ENCODE results near the gene STRN4.

- TF ChIP-seq, protein P1, sequence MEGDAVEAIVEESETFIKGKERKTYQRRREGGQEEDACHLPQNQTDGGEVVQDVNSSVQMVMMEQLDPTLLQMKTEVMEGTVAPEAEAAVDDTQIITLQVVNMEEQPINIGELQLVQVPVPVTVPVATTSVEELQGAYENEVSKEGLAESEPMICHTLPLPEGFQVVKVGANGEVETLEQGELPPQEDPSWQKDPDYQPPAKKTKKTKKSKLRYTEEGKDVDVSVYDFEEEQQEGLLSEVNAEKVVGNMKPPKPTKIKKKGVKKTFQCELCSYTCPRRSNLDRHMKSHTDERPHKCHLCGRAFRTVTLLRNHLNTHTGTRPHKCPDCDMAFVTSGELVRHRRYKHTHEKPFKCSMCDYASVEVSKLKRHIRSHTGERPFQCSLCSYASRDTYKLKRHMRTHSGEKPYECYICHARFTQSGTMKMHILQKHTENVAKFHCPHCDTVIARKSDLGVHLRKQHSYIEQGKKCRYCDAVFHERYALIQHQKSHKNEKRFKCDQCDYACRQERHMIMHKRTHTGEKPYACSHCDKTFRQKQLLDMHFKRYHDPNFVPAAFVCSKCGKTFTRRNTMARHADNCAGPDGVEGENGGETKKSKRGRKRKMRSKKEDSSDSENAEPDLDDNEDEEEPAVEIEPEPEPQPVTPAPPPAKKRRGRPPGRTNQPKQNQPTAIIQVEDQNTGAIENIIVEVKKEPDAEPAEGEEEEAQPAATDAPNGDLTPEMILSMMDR (IDR thresholded peaks at IDR 0.05) = no peak
- no peak for TF ChIP-seq POLR2AphosphoS5 (IDR thresholded peaks at IDR 0.05; ENCODE audit: low read depth, low read length)
- TF ChIP-seq, protein P2, sequence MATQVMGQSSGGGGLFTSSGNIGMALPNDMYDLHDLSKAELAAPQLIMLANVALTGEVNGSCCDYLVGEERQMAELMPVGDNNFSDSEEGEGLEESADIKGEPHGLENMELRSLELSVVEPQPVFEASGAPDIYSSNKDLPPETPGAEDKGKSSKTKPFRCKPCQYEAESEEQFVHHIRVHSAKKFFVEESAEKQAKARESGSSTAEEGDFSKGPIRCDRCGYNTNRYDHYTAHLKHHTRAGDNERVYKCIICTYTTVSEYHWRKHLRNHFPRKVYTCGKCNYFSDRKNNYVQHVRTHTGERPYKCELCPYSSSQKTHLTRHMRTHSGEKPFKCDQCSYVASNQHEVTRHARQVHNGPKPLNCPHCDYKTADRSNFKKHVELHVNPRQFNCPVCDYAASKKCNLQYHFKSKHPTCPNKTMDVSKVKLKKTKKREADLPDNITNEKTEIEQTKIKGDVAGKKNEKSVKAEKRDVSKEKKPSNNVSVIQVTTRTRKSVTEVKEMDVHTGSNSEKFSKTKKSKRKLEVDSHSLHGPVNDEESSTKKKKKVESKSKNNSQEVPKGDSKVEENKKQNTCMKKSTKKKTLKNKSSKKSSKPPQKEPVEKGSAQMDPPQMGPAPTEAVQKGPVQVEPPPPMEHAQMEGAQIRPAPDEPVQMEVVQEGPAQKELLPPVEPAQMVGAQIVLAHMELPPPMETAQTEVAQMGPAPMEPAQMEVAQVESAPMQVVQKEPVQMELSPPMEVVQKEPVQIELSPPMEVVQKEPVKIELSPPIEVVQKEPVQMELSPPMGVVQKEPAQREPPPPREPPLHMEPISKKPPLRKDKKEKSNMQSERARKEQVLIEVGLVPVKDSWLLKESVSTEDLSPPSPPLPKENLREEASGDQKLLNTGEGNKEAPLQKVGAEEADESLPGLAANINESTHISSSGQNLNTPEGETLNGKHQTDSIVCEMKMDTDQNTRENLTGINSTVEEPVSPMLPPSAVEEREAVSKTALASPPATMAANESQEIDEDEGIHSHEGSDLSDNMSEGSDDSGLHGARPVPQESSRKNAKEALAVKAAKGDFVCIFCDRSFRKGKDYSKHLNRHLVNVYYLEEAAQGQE (IDR thresholded peaks at IDR 0.05; ENCODE audit: insufficient read depth in 1 of 2, low read depth in 2 of 2, low read length in 1 of 2) = no peak
- TF ChIP-seq TCF7L2 (IDR thresholded peaks at IDR 0.05; ENCODE audit: low read depth, low read length) = no peak
These were observed 14.1 kb upstream of the STRN4 start for GRCh38 chr19:46760363-46760762.

Measured in Panc1 (cell line).